ENCODE data around the gene ICA1.

DNA sequence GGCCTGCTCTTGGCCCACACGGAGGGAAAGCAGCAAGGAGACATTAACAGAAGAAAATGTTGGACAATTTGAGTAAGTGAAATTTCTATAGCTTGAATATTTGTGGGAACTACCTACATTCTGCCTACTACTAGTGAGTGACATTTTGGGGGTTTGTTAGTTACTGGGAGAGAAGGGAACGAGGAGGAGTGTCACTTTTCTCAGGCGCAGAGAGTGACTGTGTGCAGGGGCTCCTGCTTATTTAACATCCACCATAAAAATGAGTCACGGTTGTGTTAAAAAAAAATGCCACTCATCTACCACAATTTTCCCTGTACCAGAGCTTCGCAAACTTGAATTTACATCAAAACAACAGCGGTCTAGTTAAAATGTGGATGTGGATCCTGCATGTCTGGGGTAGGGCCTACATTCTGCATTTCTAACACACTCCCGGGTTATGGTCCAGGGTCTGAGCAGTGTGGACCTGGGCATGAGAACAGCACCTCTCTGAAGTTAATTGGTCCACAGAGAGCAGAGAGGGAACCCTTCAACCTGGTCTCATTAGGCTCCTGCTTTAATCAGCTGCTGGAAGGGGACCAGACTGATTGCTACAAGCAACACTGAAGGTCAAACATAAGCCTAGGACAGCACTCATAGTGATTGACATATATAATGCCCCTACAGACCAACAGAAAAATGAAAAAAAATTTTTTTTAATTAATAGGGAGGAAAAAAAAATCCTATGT is 41.4 kb downstream of the ICA1 start:
- TF ChIP-seq, protein P1, sequence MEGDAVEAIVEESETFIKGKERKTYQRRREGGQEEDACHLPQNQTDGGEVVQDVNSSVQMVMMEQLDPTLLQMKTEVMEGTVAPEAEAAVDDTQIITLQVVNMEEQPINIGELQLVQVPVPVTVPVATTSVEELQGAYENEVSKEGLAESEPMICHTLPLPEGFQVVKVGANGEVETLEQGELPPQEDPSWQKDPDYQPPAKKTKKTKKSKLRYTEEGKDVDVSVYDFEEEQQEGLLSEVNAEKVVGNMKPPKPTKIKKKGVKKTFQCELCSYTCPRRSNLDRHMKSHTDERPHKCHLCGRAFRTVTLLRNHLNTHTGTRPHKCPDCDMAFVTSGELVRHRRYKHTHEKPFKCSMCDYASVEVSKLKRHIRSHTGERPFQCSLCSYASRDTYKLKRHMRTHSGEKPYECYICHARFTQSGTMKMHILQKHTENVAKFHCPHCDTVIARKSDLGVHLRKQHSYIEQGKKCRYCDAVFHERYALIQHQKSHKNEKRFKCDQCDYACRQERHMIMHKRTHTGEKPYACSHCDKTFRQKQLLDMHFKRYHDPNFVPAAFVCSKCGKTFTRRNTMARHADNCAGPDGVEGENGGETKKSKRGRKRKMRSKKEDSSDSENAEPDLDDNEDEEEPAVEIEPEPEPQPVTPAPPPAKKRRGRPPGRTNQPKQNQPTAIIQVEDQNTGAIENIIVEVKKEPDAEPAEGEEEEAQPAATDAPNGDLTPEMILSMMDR (IDR thresholded peaks at IDR 0.05) = no peak
- no peak for TF ChIP-seq POLR2AphosphoS5 (IDR thresholded peaks at IDR 0.05)
- TF ChIP-seq EP300 (IDR thresholded peaks at IDR 0.05) = no peak

Measured in esophagus muscularis mucosa (tissue), 4 donors.